Stimulated activated naive CD4-positive, alpha-beta T cell (primary cell): ENCODE data around the gene TMEM187.

Experiments
- DNase-seq, 6 experiments: peaks; one replicate each; lab custom pipeline; 2025; lab: John Stamatoyannopoulos, UW

TMEM187 gene

DNA sequence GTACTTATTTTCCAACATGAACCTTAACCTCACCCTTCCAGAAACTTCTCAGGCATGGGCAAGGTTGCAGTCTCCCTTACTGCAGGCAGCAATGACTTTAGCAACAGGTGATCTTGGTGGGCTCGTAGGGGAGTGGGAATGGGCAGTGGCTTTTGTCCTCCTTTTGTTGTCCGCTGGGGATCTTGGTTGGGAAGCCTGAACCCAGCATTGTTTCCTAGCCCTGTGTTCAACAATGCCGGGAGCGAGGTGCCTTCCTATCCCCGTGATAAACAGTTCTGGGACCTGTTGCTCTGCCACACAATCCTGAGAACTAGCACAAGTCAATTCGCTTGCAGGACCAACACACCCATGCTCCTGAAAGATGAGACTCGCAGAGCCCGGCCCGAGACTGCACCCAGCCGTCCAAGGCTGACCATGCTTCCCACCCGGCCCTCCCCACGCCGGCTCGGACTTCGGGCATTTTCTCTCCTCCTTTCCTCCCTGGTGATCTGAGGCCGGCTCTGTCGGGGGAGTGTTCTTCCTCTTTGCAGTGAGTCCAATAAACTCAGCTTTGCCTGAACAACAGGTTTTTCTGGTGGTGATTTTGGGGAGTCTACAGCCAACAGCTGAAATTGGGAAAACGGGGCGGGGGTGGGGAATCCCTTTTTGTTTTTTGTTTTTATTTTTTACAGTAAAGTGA is 26.9 kb downstream of the TMEM187 start:
- no peak for DNase-seq

- no peak for DNase-seq
Observed at GRCh38 chrX:154000051-154000450, 27.5 kb downstream of the TMEM187 start.

GRCh38 chrX:154002215-154002719 is 29.7 kb downstream of the TMEM187 start:
- peak in 1 of 6 experiments; percentile 6 for DNase-seq

- no peak for DNase-seq
Observed at GRCh38 chrX:154004315-154004714, 31.8 kb downstream of the TMEM187 start.

DNA sequence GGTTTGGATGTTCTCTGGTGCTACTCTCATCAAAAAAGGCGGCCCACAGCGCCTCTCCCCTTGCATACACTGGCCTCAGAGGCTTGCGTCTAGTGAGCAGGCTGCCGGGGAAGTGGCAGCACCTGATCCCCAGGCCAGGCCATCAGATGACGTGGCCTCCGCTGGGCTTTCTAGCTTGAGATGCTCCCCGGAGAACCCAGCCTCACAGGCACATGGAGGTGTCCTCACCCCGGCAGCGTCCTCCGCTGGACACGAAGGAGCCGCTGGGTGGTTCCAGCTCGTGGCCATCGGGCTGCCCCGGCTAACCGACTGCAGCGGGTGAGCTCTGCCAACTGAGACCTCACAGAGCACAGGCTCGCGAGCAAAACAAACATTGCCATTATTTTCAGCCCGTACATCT is 34.4 kb downstream of the TMEM187 start:
- DNase-seq, result no peak

GRCh38 chrX:154008521-154008920 is 36.0 kb downstream of the TMEM187 start:
- DNase-seq, result no peak

GRCh38 chrX:154010330-154011087 is 38.0 kb downstream of the TMEM187 start:
- no peak for DNase-seq

- no peak for DNase-seq
Observed at GRCh38 chrX:154011376-154012335, 39.1 kb downstream of the TMEM187 start.

GRCh38 chrX:154012336-154012991 is 39.9 kb downstream of the TMEM187 start:
- DNase-seq, result no peak

- no peak for DNase-seq
Observed at GRCh38 chrX:154013001-154013421, 40.5 kb downstream of the TMEM187 start.

DNA sequence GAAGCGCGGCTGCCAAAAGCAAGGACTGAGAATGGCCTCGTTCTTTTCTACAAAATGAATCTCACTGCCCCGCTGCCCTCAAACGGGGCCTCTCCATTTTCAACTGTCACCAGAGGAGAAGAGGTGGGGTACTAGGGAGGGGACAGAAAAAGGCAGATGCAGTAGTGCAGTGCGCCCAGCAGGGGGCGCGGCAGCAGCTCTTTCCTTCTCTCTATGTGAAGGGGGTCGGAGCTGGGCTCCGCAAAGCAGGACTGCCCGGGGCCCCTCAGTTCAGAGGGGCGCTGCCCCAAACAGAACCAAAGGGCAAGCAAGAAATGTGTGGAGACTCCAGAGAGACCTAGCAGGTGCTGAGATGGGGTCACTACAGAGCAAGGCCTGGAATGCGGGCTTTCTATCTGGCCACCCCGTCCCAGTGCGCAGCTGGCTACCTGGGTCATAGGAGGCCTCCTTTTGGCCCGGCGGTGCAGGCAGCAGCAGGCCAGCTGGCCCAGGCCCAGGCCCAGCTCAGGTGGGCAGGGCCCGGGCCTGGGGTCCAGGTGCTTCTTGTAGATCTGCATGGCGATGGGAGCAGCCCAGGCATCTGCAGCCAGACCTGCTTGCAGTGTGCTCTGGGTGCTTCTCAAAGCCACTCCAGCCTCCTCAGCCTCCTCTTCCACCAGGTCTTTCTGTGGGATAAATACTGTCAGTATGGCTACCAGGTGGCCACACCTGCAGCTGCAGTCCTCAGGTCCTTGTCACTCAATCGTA is 41.2 kb downstream of the TMEM187 start:
- peak; percentile 9 to 61 (median 44) for DNase-seq

DNA sequence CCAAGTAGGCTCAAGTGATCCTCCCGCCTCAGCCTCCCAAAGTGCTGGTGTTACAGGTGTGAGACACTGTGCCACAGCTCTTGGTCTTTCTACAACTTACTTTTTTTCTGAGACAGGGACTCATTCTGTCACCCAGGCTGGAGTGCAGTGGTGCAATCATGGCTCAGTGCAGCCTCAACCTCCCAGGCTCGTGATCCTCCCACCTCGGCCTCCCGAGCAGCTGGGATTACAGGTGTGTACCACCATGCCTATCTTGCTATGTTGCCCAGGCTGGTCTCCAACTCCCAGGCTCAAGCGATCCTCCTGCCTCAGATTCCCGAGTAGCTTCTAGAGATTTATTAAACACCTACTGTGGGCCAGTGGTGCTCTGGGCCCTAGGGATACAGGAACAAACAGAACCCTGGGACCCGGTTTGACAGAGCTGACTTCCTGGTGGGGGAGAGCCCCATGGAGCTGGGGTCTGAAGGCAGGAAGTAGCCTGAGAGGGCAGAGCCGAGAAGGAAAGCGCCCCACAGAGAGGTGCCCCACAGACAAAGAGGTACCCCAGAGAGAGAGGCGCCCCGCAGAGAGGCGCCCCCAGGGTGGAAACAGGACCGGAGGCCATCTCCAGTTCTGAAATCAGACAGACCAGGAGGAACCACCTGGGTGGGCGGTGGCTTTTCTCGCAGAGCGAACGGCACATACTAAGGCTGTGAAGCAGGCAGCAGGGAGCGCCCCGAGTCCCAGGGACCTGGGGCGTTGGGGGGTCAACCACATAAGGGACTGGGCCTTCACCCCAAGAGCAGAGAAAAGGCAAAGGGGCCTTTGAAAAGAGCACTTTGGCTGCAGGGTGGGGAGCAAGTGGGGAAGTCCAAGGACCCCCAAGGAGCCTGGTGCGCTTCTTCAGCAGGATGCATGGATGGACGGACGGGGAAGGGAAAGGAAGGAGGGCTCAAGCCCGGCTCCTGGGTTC is 42.2 kb downstream of the TMEM187 start:
- no peak for DNase-seq

GRCh38 chrX:154015581-154016264 is 43.2 kb downstream of the TMEM187 start:
- no peak for DNase-seq

DNA sequence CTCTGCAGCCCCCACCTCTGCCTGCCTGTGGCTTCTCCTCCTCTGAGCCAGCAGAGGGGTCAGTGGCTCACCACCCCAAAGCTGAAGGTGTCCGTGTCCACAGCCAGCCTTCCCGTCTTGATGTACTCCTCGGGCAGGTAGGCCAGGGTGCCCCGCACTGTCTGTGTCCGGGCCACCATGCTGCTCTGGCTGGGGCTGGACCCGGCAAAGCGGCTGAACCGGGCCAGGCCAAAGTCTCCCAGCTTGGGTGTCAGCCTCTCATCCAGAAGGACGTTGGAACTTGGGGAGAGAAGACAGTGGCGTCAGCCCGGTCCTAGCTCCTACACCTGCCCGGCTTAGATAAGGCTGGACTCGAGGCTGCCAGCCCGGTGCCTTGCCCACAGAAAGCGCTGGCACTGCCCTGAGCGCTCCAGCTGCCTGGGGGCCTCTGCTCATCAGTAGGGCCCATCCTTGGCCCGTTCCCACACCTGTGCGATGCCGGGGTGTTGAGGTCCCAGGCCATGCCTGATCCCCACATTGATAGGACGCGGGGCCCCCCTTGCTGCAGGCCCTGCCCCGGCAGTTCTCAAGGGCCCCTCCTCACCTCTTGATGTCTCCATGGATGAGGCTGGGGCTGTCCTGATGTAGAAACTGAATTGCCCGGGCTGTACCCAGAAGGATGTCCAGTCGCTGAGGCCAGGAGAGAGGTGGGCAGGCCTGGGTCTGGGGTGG is 44.0 kb downstream of the TMEM187 start:
- no peak for DNase-seq

- no peak for DNase-seq
Observed at GRCh38 chrX:154017766-154018517, 45.4 kb downstream of the TMEM187 start.

DNA sequence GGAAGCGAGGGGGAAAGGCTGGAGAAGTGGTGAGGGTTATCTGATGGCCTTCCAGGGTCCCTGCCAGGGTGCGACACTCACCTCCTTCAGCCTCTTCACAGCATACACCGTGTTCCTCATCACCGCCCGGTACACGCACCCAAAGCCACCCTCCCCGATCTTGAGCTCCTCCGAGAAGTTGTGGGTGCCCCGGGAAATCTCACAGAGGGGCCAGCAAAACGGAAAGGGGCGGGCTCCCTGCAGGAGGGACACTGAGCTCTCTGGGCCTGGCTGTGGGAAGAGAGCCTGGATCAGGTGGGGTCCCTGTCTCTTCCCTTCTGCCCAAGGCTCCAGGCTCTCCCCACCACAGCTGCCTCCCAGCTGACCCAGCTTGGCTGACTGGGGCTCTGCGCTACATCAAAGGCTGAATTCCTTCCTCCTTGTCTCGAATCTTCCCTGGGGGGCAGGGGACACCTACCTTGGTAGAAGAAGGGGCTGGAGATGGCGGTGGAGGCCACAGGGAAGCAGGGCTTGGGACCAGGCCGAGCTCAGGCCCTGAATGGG is 46.0 kb downstream of the TMEM187 start:
- no peak for DNase-seq

GRCh38 chrX:154019061-154019621 is 46.6 kb downstream of the TMEM187 start:
- DNase-seq, result peak in 1 of 6 experiments; percentile 42
